ENCODE measurements around the gene SV2C. TPM values are rescaled to one million over a fixed set of nuclear protein-coding genes. Genes with fewer than 3 reads are reported as not detected.

Gene SV2C
- total RNA-seq, 1 donor from 2014 or later: 0.60 TPM

DNA sequence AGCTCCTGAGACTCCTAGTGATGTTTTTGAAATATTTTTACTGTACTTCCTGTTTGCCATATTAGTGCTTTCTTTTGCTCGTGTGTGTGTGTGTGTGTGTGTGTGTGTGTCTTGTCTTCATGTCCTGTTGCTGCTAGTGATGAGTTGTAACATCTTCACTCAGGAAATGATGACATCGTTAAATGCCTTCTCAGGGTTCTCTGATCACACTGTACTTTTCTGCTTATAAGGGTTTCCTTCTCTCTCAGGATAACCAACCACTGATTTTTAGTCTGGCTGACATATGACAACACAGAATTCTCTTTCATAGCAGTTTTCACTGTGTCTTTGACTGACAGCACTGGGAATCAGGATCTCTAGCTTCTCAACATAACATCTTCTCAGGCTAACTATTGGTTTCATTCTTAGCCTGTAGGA lies 16.1 kb downstream of the SV2C start:
- no peak for DNase-seq (ENCODE audit: low spot score)

DNA sequence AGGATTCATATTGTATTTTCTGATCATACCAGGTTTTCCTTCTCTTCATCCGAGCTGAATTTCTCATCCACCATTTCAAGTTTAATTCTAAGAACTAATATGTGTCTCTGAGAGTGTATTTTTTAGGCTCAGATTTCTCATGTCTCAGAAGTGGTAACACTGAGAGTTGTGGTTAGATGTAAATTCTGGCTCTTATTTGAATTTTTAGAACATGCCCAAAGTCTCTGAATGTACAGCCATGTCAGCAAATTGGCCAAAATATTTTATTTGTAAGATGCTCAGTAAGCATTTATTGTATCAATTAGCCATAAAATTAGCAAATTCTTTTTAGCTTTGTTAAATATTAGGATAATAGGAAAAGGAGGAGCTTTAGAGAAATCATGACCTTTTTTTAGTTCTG lies 16.6 kb downstream of the SV2C start:
- DNase-seq (ENCODE audit: low spot score): no peak

DNA sequence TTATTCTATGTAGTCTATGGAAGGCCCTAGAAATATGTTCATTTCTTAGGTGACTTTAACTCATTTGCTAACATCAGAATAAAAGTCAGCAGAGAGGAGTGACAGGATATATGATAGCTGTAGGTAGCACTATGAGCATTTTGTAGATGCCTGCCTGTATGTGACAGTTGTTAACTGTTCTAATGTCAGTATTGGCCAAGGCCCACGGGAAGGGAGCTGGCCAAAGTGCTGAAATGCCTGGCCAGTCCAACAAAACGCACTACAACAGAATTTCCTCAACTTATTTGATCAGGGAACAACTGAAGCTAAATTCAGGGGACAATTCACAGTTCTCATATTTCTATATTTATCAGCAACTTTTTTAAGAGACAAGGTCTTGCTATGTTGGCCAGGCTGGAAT lies 20.8 kb downstream of the SV2C start:
- no peak for DNase-seq (ENCODE audit: low spot score)

DNA sequence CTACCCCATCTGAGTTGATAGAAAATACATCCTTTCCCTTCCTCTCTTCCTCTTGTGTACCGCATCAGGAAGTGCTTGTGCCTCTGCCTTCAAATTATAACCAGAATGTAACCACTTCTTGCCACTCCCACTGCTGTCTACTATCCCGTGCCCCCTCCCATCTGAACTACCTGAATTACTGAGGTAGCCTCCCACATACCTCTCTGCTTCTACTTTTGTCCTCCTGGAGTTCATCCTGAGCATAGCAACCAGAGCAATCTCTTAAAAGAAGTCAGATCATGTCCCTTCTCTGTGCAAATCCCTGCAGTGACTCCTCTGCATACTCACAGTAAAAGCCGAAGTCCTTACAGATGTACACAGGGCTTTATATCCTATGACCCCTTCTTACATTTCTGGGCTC lies 23.0 kb downstream of the SV2C start:
- DNase-seq (ENCODE audit: low spot score): no peak

DNA sequence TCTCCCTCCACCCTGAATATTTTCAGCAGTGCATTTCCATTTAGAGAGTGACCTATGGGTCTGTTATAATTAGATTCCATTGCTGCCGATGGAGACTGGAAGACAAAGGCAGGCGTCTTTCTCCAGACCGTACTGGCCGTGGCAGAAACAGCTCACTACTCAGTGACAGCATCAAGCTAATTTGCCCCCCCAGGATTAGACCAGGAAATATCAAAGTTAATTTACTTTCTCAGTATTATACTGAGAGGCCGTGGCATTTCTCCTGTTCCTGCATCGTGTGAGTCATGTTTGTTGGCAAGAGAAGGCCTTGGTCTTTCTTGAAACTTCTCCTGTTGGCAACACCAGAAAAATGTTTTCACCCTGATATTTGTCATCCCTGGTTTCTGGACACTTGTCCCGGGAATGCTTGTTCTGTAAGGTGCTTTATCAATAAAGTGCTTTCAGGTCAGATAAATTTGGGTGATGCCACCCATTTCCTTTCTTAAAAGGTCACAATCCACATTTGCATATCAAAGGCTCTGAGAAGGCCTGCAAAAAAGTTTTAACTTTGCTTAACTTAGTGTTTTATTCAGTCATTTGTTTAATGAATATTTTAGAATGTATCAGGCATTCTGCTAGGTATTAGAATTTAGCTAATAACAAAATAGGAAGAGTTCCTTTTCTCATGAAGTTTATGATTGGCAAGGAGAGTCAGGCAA lies 28.4 kb downstream of the SV2C start:
- no peak for DNase-seq (ENCODE audit: low spot score)

DNA sequence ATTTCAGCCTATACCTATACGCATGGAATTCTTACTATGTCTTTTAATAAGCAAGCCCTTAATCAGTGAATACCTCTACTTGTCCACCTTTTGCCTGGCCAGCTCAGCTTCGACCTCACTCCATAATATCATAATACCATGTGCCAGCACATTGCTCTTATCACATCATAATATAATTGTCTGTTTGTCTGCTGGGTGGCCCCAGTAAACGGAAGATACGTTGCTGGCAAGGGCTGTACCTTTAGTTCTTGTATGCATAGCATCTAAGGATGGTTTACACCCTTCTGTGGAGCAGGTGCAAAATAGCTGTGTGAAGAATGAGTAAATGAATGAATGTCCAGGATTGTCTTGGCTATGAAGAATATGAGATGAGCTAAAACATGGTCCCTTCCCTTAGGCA lies 29.9 kb downstream of the SV2C start:
- DNase-seq (ENCODE audit: low spot score): no peak

DNA sequence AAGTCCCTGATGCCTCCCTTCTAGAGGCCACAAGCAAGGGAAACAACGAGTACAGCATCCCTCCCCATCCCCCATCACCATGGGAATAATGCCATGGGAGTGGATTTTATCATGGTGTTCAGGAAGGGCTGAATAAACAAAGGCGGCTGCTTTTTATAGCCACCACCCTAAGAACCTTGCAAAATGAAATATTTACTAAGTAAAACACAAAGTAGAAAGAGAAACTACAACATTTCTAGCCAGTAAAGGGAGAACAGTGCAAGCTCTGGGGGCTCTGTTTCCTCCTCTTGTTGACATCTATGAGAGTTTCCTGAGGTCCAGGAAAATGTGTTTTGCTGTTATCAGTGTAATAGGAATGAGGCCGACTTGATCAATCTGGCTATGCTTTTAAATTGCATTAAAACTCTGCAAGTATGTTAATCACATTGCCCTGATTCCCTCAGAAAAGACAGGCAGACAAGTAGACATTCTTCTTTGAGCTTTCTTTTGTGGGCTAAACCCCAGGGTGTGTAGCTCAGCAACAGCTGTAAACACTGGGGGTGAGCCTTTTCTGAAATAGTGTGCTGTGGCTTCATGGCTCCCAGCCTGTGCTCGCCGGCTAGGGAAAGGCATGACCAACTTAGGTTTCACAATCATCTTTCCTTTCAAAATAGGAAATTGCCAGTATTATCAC lies 31.1 kb downstream of the SV2C start:
- DNase-seq (ENCODE audit: low spot score): no peak

DNA sequence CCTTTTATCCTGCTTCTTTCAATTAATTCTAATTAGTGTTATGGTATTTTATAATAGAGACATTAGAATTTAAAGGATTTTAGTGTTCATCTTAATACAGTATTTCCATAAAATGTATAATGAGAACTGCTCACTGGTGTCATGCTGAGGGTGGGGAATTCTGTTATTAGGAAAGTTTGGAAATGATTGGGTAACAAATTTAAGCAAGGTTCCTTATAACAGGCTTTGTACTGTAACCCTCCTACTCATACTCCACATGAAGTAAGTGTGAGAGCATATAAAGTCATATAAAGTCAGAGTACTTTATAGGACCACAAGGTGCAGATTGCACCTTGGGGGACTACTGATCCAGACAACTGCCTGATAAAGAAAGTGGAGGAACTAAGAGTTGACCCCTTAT lies 42.2 kb downstream of the SV2C start:
- DNase-seq (ENCODE audit: low spot score): no peak

DNA sequence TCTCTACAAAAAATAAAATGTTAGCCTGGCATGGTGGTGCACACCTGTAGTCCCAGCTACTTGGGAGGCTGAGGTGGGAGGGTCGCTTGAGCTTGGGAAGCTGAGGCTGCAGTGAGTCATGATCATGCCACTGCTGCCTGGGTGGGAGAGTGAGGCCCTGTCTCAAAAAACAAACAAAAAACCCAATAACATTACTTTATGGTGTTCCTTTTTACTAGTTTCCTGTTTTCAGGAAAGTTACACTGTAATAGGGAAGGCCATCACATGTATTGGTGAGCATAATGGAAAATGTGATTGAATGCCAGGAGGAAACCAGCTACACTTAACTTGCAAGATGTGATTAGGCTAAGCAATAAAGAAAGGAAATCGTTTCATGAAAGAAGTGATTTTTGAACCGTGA lies 42.7 kb downstream of the SV2C start:
- no peak for DNase-seq (ENCODE audit: low spot score)

DNA sequence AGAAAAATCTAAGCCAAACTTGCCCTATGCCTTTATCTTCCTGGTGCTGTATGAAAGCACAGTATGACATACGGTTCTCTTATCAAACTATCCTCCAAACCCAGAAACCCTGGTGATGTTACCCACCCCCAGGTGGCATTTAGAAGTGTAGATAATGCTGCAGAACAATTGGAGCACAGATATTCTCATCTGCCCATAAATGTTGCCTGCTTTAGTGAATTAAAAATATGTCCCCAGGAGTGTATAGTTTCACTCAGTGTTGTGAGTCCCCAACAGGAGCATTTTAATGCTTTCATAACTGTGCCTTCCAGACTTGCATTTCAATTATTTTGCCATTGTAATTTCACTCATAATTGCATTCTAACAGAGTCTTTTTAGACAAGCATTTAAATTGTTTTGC lies 50.8 kb downstream of the SV2C start:
- no peak for DNase-seq (ENCODE audit: low spot score)

DNA sequence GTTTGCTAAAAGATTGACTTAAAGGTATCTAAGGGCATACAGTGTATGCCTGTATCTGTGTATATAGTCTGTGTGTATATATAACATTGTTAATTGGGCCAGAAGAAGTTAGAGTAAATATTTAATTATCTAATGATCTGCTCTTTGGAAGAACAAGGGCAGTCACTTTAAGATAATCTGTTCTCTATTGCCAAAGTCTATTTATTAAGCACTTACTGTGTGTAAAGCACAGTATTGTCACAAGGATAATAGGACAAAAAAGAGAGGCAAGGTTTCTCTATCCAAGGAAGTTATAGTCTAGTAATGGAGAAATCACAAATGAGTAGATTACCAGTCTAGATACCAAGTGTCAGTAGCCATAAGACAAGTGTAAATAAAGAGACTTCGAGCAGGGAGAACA lies 51.5 kb downstream of the SV2C start:
- no peak for DNase-seq (ENCODE audit: low spot score)

DNA sequence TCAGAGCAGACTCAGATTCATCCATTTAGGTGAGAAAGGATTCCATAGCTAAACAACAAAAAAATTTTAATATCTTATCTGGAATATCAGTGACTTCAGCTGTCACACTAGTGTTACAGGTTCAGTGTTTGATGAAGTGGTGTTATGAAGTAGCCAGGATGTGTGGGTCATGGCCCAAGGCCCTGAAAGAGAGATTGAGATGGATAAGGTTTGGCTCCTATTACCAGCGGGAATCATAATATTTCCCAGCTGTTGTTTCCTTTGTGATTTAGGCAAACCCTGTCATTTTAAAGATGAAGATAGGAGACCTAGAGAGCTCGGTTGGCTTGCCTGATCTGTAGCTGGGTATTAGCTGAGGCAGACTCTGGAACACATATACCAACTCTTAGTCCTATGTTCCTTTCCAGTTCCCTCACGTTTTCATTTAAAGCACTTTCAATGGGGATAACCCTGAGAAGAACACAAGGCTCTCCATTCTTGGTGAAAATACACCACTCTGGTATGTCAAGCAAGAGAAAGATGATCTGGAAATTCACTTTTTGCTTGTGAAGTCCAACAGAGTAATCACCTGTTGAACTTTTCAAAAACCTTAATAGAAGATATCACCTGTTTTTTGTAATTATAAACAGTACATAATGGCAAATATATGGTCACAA lies 54.8 kb downstream of the SV2C start:
- no peak for DNase-seq (ENCODE audit: low spot score)

DNA sequence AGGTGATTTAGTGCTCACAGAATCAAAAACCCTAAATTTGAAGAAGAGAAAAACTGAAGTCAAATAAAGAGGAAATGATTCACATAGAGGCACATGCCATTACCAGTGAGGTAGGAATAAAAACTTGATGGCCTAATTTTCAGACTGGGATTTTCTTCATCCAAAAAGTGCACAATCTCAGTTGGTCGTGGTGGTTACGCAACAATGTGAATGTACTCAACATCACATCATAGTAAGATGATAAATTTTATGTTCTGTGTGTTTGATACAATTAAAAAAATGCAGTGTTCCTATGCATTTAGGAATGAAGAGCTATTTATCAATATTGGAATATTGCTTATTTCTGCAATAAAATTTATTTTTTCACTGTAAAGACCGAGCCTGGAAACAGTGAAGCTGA lies 60.7 kb downstream of the SV2C start:
- DNase-seq (ENCODE audit: low spot score): no peak

DNA sequence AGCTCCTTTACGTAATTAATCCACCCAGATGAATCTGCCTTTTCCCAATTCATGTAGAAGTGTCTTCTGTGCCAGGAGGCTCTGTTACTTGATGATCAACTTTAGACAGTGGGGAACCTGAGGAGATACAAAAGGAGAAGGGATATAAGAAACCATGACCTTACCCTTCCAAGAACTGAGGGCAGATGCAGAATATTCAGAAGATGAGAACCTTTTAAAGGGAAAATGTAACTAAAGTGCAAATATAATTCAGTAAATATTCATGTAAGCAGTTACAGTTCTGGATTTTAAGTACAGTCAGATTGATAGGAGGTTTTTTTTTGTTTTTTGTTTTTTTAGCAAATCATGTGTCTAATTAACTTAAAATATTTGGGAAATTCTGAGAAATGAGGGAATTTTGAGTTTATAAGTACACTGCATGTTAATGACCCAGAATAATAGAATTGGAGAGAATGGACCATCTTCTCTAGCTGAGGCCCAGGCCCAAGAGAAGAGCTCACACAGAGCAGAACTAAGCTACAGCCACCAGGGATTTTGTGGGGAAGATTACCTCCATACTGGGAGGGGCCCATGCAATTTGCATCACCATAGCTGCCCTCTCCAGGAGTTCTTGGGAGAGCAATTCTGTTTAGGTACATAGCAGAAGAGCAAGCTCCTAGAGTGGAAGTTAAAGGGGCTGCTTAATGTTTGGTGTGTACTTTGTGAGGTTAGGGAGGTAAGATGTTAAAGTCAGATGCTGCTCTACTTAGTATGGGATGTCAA lies 61.5 kb downstream of the SV2C start:
- no peak for DNase-seq (ENCODE audit: low spot score)

DNA sequence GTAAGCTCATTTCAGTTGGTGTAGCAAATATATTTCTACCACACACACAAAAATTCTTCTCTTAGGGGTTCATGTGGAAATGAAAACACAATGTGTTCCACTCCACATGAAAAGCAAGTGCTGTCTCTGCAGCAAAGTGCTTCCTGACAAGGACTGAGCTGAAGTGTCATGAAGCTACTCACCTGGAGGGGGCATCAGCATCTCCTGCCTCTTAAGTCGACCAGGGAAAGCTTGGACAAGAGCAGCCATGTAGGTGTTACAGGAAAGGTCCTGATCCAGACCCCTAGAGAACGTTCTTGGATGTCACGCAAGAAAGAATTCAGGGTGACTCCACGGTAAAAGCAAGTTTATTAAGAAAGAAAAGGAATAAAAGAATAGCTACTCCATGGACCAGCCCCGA lies 62.8 kb downstream of the SV2C start:
- DNase-seq (ENCODE audit: low spot score): no peak

DNA sequence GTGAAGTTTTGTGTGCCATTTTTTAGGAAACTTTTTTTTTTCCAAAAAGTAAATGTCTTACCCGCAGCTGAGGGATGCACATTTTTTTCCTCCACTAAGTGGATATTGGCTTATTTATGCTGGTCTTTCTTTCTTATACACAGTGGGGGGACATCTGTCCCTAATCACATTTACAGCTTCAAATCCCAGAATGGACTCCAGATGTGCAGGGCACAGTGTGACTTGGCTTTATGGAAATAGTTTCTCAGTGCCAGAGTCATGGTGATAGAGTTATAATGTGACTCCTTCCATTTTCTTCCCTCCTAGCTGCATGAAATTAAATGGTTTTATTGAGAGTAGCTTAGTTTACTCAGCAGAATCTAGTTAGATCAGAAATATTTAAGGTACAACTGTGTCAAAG lies 66.5 kb downstream of the SV2C start:
- no peak for DNase-seq (ENCODE audit: low spot score)

DNA sequence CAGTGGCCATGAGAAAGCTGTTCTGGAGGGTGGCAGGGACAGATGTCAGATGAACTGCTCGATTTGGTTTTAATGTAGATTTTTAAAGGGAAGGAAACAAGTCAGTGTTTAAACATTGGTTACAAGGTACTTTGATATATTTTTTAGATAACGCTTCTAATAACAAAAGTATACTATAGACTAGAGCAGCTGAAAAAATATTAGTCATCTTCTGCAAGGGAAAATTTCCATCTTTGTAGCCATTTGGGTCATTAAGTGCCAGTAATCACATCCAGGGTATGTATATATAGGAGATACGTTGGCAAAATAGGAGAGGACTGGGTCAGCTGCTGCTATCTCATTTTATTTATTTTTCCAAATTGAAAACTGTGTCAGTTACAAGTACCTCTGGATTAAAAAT lies 69.0 kb downstream of the SV2C start:
- no peak for DNase-seq (ENCODE audit: low spot score)

DNA sequence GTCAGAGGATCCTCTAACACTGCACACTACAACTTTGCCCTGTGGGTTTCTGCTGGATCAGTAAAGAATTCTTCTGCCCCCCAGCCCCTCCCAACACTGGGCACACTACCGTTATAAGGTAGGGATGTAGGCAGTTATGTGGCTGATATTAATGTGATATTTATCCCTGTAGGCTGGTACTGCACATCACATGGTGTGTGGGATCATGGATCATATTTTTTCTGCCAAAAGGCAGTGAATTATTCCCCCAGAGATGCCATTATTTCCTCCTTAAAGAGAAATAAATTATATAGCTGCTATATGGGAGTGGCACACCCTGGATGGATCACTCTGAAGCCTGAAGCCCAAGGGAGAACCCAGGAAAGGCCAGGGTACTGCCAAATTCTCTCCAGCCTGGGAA lies 69.5 kb downstream of the SV2C start:
- DNase-seq (ENCODE audit: low spot score): no peak

DNA sequence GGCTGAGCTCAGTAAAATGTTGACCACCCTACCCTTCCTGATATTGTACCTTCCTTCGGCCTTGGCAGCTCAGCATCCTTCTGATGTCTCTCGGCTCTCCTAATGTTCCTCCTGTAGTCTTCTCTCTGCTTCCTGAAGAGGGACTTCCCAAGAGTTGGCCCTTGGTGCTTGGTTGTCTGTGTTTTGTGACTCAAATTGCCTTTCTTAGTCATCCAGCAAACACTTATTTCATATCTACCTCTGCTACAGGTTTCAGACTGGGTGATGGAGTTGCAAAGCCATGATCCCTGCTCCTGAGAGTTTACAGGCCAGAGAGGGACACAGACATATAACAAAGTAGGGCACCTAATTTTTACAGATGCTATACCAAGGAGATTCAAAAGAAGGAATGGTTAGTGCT lies 70.1 kb downstream of the SV2C start:
- DNase-seq (ENCODE audit: low spot score): no peak

DNA sequence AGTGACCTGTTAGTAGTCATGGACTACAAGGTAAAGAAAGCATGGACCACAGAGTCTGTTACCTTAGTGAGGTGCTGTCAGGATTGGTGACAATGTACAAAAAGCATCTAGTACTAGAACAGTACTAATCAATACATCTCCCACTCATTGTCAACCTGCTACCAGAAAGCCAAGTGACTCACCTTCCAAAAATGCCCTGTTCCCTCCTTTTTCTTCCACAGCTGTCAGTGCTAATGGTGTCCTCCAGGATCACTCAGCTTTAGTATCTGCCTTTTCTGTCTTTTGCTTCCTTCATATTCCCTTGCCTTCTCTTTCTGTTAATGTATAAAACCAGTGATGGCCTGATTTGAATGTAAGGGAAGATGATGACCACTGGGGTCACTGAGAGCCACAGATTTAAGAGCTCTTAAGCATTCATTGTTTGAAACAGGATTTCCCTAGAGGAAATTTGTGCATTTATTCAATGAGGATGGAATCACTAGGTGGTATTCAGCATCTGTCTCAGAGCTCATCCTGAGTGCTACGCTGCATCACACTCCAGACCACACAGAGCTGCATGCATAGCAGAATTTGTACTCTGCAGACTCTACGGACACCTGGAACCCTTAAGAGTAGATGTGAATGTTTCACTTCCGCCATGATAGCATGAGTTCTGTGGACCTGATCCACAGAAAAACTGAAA lies 71.0 kb downstream of the SV2C start:
- DNase-seq (ENCODE audit: low spot score): no peak

DNA sequence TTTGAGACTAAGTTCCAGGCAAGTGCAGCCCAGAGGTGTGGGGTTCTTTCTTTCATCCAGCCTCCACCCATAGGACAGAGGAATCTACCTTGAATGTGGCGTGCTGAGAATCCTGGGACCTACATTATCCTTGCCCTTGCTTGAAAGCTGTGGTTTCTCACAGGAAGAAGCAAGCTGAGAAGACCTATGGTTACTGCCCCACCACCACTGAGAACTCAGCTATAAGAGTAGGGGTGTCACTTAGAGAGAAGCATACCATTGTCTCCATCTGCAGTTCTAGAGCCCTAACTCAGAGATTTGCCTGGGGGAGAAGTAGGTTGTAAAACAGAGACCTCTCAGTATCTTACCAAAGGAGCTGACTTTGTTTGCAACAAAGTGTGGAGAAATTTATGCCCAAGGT lies 72.4 kb downstream of the SV2C start:
- no peak for DNase-seq (ENCODE audit: low spot score)

DNA sequence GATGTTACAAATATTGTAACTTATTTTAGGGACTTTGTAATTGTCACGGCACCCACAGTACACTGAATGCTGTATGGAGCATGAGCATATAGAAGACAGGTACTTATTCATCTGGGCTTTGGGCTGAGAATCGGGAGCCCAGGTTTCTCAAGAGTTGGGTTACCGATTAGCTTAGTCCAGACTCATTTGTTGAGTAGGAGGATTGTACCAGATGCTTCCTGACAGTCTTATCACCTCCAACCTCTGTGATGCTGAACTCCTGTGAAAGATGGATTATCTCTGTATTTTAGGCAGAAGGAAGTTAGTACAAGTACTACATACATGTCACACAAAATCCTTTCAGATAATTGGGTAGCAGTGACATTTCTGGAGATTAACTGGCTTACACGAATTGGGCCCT lies 79.2 kb downstream of the SV2C start:
- no peak for DNase-seq (ENCODE audit: low spot score)
